Loucy (cell line): Measurements from ENCODE around the gene SLC13A1.

Experiments
- H2AFZ ChIP-seq: fragments of 200-600 bp; sonication (generic); 2 replicates; pipeline ENCODE4 v1.6.0; 2016; ENCODE audit warnings: antibody characterized with exemption, mild to moderate bottlenecking, low read length, moderate library complexity
- H3F3A ChIP-seq: fragments of 200-600 bp; 2 replicates; pipeline ENCODE4 v1.6.0; 2016; ENCODE audit warnings: antibody characterized with exemption, low read depth, mild to moderate bottlenecking
- H3K27me3 ChIP-seq: fragments of 200-600 bp; sonication (generic); 2 replicates; pipeline ENCODE4 v1.6.1; 2014; ENCODE audit warnings: low read length, mild to moderate bottlenecking; ENCODE audit not compliant: insufficient read depth, poor library complexity, severe bottlenecking
- H3K36me3 ChIP-seq: fragments of 200-600 bp; sonication (generic); 2 replicates; pipeline ENCODE4 v1.6.1; 2016; ENCODE audit warnings: low read length; ENCODE audit not compliant: insufficient read depth
- H3K4me1 ChIP-seq: fragments of 200-600 bp; sonication (generic); 2 replicates; pipeline ENCODE4 v1.5.1; 2014; ENCODE audit warnings: low read length, mild to moderate bottlenecking; ENCODE audit not compliant: insufficient read depth, poor library complexity, severe bottlenecking
- H3K4me2 ChIP-seq: fragments of 200-600 bp; sonication (generic); 2 replicates; pipeline ENCODE4 v1.6.0; 2014; ENCODE audit warnings: antibody characterized with exemption, low read length, low read depth, mild to moderate bottlenecking; ENCODE audit not compliant: poor library complexity, severe bottlenecking
- H3K4me3 ChIP-seq: fragments of 200-600 bp; sonication (generic); 2 replicates; pipeline ENCODE4 v1.5.1; 2014; ENCODE audit warnings: low read length, mild to moderate bottlenecking, mixed read lengths; ENCODE audit not compliant: poor library complexity, severe bottlenecking
- H3K79me2 ChIP-seq: fragments of 200-600 bp; sonication (generic); 2 replicates; pipeline ENCODE4 v1.6.1; 2014; ENCODE audit warnings: low read length; ENCODE audit not compliant: insufficient read depth
- H3K9ac ChIP-seq: fragments of 200-600 bp; sonication (generic); 2 replicates; pipeline ENCODE4 v1.6.0; 2014; ENCODE audit warnings: mild to moderate bottlenecking, low read depth, low read length, moderate library complexity; ENCODE audit not compliant: poor library complexity, severe bottlenecking
- H3K9me2 ChIP-seq: fragments of 200-600 bp; sonication (generic); replicated peaks from 2 replicates; pipeline ENCODE4 v1.6.1; 2016; ENCODE audit warnings: low read depth, low read length, mixed read lengths
- H3K9me3 ChIP-seq: fragments of 200-600 bp; sonication (generic); 2 replicates; pipeline ENCODE4 v1.6.1; 2014; ENCODE audit warnings: mild to moderate bottlenecking, antibody characterized with exemption, low read length, low read depth; ENCODE audit not compliant: insufficient read depth
- H4K20me1 ChIP-seq: fragments of 200-600 bp; sonication (generic); 2 replicates; pipeline ENCODE4 v1.6.0; 2014; ENCODE audit warnings: antibody characterized with exemption, low read length, mild to moderate bottlenecking; ENCODE audit not compliant: insufficient read depth, poor library complexity, severe bottlenecking
- CTCF ChIP-seq: fragments of 200-600 bp; sonication (generic); conservative IDR thresholded peaks from 2 replicates; pipeline ENCODE4 v1.5.1; 2014; ENCODE audit warnings: mild to moderate bottlenecking, antibody characterized with exemption, low read length
- EZH2phosphoT487 ChIP-seq: fragments of 200-600 bp; IDR thresholded peaks from 2 replicates; pipeline ENCODE4 v1.6.1; 2018; ENCODE audit warnings: antibody characterized with exemption, mild to moderate bottlenecking, moderate library complexity, borderline replicate concordance

SLC13A1 gene

DNA sequence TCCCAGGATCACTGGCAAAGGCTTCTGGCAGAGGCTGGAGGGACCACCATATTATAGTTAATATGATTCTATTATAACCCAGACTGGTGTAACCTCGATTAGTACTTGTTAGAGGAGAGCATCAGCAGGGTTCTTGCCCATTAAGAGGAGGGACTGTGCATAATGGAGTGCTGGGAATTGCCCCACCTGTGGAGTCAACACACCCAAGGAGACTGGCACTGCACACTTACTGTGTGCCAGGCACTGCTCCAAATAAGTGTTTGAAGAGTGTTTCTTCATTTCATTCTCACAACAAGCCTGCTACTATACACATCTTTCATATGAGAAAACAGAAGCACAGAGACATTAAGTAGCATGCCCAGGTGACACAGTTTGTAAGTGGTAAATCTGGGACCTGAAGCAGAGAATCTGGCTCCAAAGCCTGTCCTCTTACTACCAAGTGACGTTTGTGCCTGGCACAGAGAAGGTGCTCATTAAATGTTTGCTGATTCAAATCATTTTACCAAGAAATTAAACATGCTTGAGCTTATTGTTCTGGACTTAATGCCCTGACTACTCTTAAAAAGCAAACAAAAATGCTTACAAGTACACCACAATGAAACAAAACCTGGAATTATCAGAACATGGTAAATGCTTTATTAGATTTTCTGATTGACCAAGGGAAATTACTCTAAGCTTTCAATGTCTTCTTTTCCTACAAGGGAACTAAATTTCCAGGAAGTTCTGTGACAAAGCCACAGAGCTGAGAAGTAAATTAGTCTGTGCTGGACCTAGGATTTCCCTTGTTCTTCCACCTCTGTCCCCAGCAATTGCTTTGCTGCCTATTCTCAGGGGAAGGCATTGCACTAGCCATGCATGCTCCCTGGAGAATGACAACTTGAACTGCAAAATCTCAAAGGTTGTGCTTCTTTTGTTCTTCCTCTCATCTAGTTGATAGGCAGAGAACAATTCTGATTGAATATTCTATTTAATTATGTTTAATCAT is 809 bp downstream of the SLC13A1 start:
- H3K4me1 ChIP-seq = no peaks in the 10 kb centered on the region
- no peaks in the 10 kb centered on the region for H3F3A ChIP-seq
- H3K27me3 ChIP-seq = no peaks in the 10 kb centered on the region
- H3K9ac ChIP-seq = no peak overlapping the region
- H3K79me2 ChIP-seq = no peaks in the 10 kb centered on the region
- H4K20me1 ChIP-seq = no peaks in the 10 kb centered on the region
- H3K9me2 ChIP-seq = no peaks in the 10 kb centered on the region
- no peaks in the 10 kb centered on the region for H3K9me3 ChIP-seq
- H3K4me2 ChIP-seq = no peak overlapping the region
- H2AFZ ChIP-seq = no peak overlapping the region
- no peak overlapping the region for H3K4me3 ChIP-seq
- H3K36me3 ChIP-seq = no peaks in the 10 kb centered on the region
- no peak for TF ChIP-seq CTCF
- no peak for TF ChIP-seq EZH2phosphoT487

DNA sequence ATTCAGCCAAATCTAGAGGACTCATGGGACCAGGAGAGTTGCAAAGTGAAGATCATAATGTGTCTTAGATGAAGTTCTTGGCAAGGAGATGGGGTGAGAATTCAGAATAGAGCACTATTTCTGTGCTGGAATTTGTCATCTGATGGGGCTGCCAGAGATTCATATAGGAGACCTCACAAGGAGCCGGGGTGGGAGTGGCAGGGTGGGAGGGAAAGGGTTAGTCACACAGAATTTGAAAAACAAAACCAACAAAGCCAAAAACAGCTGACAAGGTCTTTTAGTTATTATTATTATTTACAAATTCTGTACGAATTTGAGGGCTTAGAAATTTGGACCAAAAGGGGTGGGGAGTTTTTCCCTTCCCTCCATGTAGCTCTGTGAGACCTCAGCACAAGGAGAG is 1.7 kb downstream of the SLC13A1 start:
- H3K4me1 ChIP-seq = no peaks in the 10 kb centered on the region
- H3K9ac ChIP-seq = no peak overlapping the region
- no peaks in the 10 kb centered on the region for H3K27me3 ChIP-seq
- no peaks in the 10 kb centered on the region for H3K36me3 ChIP-seq
- no peaks in the 10 kb centered on the region for H3F3A ChIP-seq
- H3K4me3 ChIP-seq = no peak overlapping the region
- no peaks in the 10 kb centered on the region for H3K79me2 ChIP-seq
- H3K4me2 ChIP-seq = no peak overlapping the region
- no peak overlapping the region for H2AFZ ChIP-seq
- TF ChIP-seq CTCF (no peak), EZH2phosphoT487 (no peak)
- no peaks in the 10 kb centered on the region for H3K9me2 ChIP-seq
- H3K9me3 ChIP-seq = no peaks in the 10 kb centered on the region
- H4K20me1 ChIP-seq = no peaks in the 10 kb centered on the region

GRCh38 chr7:123193235-123193634 is 6.5 kb downstream of the SLC13A1 start:
- Histone ChIP-seq H3K9me2 (no peaks in the 10 kb centered on the region), H4K20me1 (no peaks in the 10 kb centered on the region), H3F3A (no peaks in the 10 kb centered on the region), H3K4me2 (no peak overlapping the region), H3K27me3 (no peaks in the 10 kb centered on the region), H3K9ac (no peak overlapping the region), H3K79me2 (no peaks in the 10 kb centered on the region), H3K9me3 (no peaks in the 10 kb centered on the region), H3K36me3 (no peaks in the 10 kb centered on the region), H3K4me3 (no peak overlapping the region), H2AFZ (no peak overlapping the region), H3K4me1 (no peaks in the 10 kb centered on the region)
- no peak for TF ChIP-seq EZH2phosphoT487
- no peak for TF ChIP-seq CTCF
